HS-27A (cell line): ENCODE results near the gene GRAMD4.

Source experiments
- DNase-seq: peaks from one replicate; pipeline ENCODE4 v3.0.0-alpha.2; 2012; ENCODE audit warnings: low read depth, missing footprints

GRAMD4 gene

GRCh38 chr22:46725096-46725495 is 104.9 kb downstream of the GRAMD4 start:
- DNase-seq = no peak

DNA sequence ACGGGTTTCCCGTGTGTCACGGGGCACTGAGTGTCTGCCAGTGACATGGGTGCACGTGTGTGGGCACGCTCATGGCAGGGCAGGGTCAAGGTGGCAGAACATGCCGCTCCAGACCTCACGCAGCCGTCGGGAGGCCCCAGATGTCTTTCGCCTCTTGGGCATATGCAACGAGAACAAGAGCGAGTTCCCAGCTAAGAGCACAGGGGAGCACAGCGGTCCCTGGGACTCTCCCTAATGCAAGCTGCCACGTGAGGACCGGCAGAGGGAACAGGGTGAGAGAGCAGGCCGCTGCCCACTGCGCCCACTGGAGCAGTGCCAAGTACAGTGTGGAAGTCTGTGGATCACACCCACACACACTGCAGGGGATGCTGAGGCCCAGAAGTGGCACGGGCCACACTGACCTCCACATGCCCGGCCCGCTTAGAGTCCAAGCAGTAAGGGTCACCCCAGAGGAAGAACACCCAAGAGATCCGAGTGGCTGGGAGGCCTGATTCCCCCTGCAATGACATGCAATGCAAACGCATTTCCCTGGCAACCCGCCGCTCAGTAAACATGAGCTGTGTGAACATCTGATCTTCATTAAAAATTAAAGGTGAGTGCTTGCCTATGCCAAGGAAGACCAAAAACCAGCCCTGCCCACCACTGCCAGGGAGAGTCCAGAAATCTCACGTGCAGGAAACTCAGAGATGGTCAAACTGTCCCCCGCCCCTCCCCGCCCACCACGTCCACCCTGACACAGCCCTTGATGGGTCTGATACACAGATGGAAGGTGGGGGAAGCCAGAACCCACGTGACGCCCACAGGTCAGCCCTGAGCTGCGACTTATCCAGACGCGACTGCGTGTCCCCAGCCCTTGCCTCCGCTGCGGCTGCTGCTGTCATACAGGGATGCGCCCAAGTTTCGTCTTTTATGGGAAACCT is 106.1 kb downstream of the GRAMD4 start:
- no peak for DNase-seq

DNA sequence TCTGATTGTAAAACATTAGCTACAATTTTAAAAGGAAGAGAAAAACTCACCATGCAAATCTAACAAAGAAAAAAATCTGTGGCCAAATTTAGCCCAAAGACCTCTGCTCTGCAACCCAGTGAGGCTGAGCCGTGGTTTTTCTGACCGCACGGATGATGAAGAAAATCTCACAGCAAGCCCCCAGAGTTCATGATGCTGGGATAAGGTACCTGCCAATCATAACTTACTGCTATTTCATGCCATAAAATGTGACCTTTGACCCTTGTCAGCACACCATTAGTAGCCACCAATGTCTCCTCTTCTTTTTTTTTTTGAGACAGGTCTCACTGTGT is 106.8 kb downstream of the GRAMD4 start:
- no peak for DNase-seq

DNA sequence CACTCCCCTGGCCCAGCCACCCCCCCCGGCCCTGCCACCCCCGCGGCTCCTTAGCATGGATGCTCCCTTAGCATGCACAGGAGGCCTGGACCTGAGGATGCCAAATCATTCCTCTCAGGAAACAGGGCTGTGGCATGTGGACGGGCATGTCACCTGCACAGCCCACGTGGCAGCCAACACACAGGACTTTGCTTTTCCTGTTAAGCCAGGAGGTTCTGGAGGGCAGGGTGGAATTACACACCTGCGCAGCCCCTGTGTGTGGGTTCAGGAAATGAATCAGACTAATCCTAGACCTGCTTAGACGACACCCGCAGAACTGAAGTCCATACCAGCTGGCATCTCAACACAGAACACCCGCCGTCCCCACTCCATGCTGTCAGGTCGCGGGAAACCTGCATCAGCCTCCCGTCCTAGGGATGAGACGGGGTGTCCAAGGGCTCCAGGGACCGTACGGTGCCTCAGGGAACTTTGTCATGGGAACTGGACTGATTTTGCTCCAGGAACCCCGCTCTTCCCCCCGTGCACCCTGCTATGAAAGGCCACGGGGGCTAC is 107.7 kb downstream of the GRAMD4 start:
- DNase-seq = no peak

DNA sequence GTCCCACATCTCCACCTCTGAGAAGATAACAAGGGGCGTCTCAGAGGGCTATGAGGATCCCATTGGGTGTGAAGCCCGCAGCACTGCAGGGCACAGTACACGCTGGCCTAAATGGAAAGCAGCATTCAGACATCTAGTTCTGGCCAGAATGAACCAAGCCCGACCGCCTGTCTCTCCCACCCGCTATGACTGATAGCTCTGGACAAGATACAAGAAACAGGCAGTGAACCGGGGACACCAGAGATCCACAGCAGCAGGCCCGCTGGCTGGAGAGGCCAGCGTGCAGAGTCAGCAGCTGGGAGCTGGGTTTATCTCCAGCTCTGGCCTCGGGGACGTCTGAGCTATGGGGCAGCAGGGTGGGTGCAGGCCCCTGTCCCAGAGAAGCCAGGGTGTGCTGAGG is 108.3 kb downstream of the GRAMD4 start:
- DNase-seq = no peak
